HG03060 (cell line): ENCODE results near the gene UHRF2.

Experiments
- ATAC-seq: cut with Tn5 transposase; IDR thresholded peaks from one replicate; pipeline ENCODE4 v1.9.1; 2021; ENCODE audit warnings: low read depth, moderate number of reproducible peaks; ENCODE audit not compliant: unreplicated experiment

UHRF2 gene

GRCh38 chr9:6552033-6552432 is 139.0 kb downstream of the UHRF2 start:
- ATAC-seq, result no peak

- ATAC-seq, result no peak
Measured at GRCh38 chr9:6552498-6553121, 139.6 kb downstream of the UHRF2 start.

DNA sequence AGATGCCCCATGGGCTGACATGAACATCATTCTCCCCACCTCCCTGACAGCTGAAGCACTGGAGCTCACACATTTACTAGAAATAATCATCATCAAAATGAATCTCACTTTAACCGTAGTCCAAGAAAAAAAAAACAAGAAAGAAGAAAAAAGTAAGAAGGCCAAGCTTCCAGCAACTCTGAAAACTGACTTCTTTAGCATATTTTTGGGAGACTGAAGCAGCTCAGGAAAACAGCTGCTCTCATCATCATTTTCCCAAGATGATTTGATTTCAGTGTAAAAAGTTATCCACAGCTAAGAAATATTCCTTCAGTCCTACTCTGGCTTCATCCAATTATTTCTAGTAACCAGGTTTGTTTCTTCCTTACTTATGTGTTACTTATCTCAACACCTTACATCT is 140.9 kb downstream of the UHRF2 start:
- no peak for ATAC-seq
